Measurements from ENCODE around the gene ELP6.
"Not testable (repeated sequence)": the region's sequence is repeated elsewhere in the genome, so short reads cannot be mapped to it uniquely, and the experiment has no call there.

Gene ELP6

DNA sequence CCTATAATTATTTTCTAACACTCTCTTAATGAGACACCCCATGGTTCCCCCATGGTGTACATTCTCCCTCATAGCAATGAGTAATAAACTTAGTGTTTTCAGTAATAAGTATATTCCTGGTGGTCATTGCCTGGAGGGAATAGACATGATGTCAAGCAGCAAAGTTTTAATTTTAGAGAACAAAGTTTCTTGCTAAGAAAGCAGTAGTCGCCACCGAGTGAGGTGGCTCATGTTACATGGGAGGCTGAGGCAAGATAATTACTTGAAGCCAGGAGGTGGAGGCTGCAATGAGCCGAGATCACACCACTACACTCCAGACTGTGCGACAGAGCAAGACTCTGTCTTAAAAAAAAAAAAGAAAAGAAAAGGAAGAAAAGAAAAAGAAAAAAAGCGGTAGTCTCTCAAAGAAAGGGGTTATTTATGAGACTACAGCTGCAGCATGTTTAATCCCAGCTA is 2.4 kb upstream of the ELP6 start:
- ChIA-PET CTCF (no interaction called here), POLR2A (no interaction called here)
- TF ChIP-seq, protein P1, sequence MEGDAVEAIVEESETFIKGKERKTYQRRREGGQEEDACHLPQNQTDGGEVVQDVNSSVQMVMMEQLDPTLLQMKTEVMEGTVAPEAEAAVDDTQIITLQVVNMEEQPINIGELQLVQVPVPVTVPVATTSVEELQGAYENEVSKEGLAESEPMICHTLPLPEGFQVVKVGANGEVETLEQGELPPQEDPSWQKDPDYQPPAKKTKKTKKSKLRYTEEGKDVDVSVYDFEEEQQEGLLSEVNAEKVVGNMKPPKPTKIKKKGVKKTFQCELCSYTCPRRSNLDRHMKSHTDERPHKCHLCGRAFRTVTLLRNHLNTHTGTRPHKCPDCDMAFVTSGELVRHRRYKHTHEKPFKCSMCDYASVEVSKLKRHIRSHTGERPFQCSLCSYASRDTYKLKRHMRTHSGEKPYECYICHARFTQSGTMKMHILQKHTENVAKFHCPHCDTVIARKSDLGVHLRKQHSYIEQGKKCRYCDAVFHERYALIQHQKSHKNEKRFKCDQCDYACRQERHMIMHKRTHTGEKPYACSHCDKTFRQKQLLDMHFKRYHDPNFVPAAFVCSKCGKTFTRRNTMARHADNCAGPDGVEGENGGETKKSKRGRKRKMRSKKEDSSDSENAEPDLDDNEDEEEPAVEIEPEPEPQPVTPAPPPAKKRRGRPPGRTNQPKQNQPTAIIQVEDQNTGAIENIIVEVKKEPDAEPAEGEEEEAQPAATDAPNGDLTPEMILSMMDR (IDR thresholded peaks at IDR 0.05; ENCODE audit: insufficient read depth, low read length, missing control alignments): no peak
- H3K4me3 ChIP-seq (ENCODE audit: low read depth, low read length): no peak overlapping the region
- no peak for DNase-seq (ENCODE audit: low read depth, low spot score)

DNA sequence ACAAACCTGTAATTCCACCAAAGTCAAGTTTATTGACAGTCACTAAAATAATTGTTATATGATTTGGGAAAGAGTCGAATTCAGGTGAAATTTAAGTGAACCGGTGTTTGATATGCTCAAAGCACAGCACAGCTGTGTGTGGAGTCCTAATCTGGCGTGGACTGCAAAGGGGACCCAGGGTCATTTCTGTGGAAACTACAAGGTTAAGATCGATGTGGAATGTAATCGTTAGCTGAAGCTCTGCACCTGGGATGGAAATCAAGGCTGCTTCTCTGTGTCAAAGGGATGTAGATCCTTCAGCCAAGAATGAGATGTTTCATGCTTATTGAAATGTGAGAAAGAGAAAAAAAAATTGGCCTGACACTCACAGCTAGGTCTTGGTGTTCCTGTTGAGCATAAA is 1.6 kb upstream of the ELP6 start:
- TF ChIP-seq, protein P1 (IDR thresholded peaks at IDR 0.05; ENCODE audit: insufficient read depth, low read length, missing control alignments): no peak
- ChIA-PET CTCF (interaction anchor here (0.6 to 3.1 kb wide), 4 partner anchors 88 to 274 kb away, joined by 3 to 19 read pairs (median 4); no protein-coding TSS in a partner anchor), POLR2A (interaction anchor here (0.6 kb wide), 1 partner anchor 1213 kb away, joined by 3 read pairs; no protein-coding TSS in a partner anchor)
- DNase-seq (ENCODE audit: low read depth, low spot score): no peak
- no peak overlapping the region for H3K4me3 ChIP-seq (ENCODE audit: low read depth, low read length)

DNA sequence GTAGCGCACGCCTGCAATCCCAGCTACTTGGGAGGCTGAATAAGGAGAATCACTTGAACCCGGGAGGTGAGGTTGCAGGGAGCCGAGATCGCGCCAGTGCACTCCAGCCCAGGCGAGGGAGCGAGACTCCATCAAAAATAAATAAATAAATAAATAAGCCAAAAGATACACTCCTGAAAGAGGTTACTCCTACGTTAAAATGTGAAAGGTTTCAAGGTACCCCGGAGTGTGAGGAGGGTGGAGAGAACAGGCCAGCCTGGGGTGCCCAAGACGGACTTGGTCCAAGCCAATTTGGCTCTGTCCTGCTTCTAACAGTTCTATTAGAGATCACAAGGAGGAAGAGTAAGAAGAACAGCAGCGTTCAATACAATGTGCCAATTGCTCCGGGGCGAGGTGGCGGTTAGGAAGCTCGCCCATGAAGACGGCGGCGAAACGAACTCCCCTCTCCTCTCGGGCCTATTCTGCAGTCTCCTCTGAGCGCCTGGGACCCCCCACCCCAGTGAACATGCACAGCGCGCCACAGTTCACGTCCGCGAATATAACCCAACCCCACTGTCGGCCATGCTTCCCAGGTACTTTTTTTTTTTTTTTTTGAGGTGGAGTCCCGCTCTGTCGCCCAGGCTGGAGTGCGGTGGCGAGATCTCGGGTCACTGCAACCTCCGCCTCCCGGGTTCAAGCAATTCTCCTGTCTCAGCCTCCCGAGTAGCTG is 942 bp downstream of the ELP6 start:
- TF ChIP-seq, protein P1 (IDR thresholded peaks at IDR 0.05; ENCODE audit: insufficient read depth, low read length, missing control alignments): no peak
- POLR2A ChIA-PET: no interaction called here
- DNase-seq (ENCODE audit: low read depth, low spot score): no peak
- H3K4me3 ChIP-seq (ENCODE audit: low read depth, low read length): peak overlapping the region; percentile 93
- CTCF ChIA-PET: interaction anchor here (0.6 to 3.1 kb wide), 8 partner anchors 9 to 319 kb away, joined by 3 to 26 read pairs (median 4); no protein-coding TSS in a partner anchor

DNA sequence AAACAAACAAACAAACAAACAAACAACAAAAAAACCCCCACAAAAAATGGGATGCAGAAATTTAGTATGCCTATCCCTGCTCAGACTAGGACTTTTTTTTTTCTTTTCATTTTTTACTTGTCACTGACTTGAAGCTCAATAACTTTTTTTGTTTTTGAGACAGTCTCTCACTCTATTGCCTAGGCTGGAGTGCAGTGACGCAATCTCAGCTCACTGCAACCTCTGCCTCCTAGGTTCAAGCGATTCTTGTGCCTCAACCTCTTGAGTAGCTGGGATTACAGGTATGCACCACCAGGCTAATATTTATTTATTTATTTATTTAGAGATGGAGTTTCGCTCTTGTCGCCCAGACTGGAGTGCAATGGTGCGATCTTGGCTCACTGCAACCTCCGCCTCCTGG is 8.2 kb downstream of the ELP6 start:
- POLR2A ChIA-PET; H3K4me3 ChIP-seq (ENCODE audit: low read depth, low read length); DNase-seq (ENCODE audit: low read depth, low spot score): not testable (repeated sequence)
- CTCF ChIA-PET: interaction anchor here (1.3 kb wide), 1 partner anchor 17 kb away, joined by 5 read pairs; no protein-coding TSS in a partner anchor

DNA sequence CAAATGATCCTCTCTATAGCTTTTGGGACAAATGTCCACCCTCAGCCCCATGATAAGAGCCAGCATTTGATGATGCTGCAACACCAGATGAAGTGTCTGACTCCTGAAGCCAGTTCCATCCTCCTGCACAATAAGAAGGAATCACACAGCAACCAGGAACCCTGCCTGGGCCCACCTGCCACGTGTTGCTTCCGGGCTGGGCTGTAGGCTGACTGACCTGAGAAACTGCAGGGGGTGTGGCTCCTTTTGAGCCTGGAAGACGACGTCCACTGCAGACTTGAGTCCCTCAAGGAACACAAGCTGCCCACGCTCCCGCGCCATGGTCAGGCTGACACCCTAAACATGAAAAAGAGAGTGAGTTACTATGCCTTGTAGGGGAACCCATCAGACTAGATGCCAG is 9.4 kb downstream of the ELP6 start:
- POLR2A ChIA-PET: no interaction called here
- no peak for DNase-seq (ENCODE audit: low read depth, low spot score)
- CTCF ChIA-PET: no interaction called here
- TF ChIP-seq, protein P1 (IDR thresholded peaks at IDR 0.05; ENCODE audit: insufficient read depth, low read length, missing control alignments): no peak
- no peak overlapping the region for H3K4me3 ChIP-seq (ENCODE audit: low read depth, low read length)

DNA sequence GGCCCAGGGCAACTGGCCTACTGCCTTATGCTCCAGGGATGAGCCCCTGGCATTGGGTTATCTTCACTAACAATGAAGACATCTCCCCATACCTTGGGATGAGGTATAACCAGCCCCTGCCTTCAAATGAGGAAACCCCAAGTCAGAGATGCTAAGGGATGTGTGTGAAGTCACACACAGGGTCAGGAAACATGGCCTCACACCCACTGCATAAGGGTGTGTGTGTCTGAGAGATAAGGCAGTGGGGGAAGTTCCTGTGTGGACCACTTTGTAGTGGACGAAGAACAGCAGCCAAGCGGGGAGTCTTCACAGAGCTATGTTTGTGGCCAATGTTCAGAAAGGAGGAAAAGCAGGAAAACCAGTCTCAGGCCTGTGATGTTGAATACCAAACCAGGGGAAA is 10.5 kb downstream of the ELP6 start:
- ChIA-PET CTCF (interaction anchor here (0.9 kb wide), 1 partner anchor 82 kb away, joined by 4 read pairs; no protein-coding TSS in a partner anchor), POLR2A (no interaction called here)
- DNase-seq (ENCODE audit: low read depth, low spot score): no peak
- TF ChIP-seq, protein P1 (IDR thresholded peaks at IDR 0.05; ENCODE audit: insufficient read depth, low read length, missing control alignments): no peak
- no peak overlapping the region for H3K4me3 ChIP-seq (ENCODE audit: low read depth, low read length)

DNA sequence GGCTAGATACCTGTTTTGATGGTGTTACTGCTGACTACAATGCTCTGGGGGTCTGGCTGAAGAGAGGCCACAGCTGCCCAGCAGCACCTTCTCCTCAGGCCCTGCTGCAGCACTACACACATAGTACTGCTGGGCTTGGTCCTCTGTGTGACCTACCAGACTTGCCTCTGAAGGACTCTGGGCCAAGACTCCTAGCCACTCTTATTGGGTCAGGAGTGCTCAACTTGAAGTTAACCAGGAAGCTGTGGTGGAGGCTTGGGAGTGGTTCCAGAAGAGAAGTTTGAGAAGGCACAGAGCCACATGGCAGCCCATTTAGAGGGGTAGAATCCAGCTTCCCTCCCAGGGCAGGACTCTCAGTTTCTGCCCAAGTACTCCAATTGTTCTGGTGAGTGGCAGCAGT is 16.6 kb downstream of the ELP6 start:
- POLR2A ChIA-PET: no interaction called here
- CTCF ChIA-PET: no interaction called here
- H3K4me3 ChIP-seq (ENCODE audit: low read depth, low read length): no peak overlapping the region
- no peak for DNase-seq (ENCODE audit: low read depth, low spot score)
- TF ChIP-seq, protein P1 (IDR thresholded peaks at IDR 0.05; ENCODE audit: insufficient read depth, low read length, missing control alignments): no peak
